ENCODE results near the gene SLC44A3. TPM values are rescaled to one million over a fixed set of nuclear protein-coding genes. Genes with fewer than 3 reads are reported as not detected.

SLC44A3 gene
- total RNA-seq, 1 donor from 2014 or later, result 70.4 TPM

DNA sequence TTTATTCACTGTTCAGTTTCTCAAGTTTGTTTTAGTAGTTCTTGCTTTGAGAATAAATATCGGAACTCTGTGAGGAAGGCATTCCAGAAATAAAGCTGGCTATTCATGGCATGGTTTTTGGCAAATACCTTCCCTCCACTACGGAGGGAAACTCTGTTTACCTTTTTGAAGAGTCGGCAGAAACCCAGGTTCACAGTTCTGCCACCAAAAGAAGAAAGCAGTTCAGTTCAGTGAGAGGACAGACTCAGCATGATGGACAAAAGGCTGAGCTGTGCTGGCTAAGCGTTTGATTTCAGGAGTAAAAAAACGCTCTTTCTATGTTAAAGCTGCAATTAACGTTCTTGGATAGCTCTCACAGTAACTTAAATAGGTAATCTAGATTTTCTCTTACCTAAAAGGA is 64.3 kb downstream of the SLC44A3 start:
- Mint-ChIP-seq H3K36me3 (ENCODE audit: insufficient read depth) (peaks cover 25% of the 10 kb centered on the region), H3K27ac (peak overlapping the region; percentile 82), H3K4me1 (ENCODE audit: low read depth) (peaks cover 19% of the 10 kb centered on the region), H3K9me3 (ENCODE audit: low read depth) (no peaks in the 10 kb centered on the region), H3K27me3 (no peaks in the 10 kb centered on the region), H3K4me3 (ENCODE audit: low read depth) (no peak overlapping the region)
- DNase-seq (ENCODE audit: low spot score, unreplicated experiment), result no peak
- TF ChIP-seq, protein P1, sequence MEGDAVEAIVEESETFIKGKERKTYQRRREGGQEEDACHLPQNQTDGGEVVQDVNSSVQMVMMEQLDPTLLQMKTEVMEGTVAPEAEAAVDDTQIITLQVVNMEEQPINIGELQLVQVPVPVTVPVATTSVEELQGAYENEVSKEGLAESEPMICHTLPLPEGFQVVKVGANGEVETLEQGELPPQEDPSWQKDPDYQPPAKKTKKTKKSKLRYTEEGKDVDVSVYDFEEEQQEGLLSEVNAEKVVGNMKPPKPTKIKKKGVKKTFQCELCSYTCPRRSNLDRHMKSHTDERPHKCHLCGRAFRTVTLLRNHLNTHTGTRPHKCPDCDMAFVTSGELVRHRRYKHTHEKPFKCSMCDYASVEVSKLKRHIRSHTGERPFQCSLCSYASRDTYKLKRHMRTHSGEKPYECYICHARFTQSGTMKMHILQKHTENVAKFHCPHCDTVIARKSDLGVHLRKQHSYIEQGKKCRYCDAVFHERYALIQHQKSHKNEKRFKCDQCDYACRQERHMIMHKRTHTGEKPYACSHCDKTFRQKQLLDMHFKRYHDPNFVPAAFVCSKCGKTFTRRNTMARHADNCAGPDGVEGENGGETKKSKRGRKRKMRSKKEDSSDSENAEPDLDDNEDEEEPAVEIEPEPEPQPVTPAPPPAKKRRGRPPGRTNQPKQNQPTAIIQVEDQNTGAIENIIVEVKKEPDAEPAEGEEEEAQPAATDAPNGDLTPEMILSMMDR (IDR thresholded peaks at IDR 0.05; ENCODE audit: unreplicated experiment), result no peak

DNA sequence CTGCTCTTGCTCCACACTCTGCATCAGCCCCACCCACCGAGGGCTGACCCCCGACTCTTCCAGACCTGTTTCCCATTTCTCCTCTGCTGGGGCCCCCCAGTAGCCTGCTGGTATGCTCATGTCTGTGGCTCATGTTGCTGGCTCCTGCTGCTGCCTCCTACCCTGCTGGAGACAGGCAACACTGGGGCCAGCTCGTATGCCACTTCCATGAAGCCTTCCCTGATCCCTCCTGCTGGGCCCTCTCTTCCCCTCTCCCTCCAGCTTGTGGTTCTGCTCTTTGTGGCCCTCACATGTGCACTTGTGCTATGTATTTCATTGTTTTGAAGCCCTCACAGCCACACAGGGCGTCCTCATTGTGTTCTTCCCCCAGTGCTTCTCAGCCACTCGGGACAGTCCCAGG is 66.2 kb downstream of the SLC44A3 start:
- no peak for DNase-seq (ENCODE audit: low spot score, unreplicated experiment)
- H3K4me1 Mint-ChIP-seq (ENCODE audit: low read depth), result peaks cover 19% of the 10 kb centered on the region
- peaks cover 22% of the 10 kb centered on the region for H3K36me3 Mint-ChIP-seq (ENCODE audit: insufficient read depth)
- no peaks in the 10 kb centered on the region for H3K9me3 Mint-ChIP-seq (ENCODE audit: low read depth)
- H3K4me3 Mint-ChIP-seq (ENCODE audit: low read depth), result no peak overlapping the region
- no peaks in the 10 kb centered on the region for H3K27me3 Mint-ChIP-seq
- TF ChIP-seq, protein P1 (IDR thresholded peaks at IDR 0.05; ENCODE audit: unreplicated experiment), result no peak
- H3K27ac Mint-ChIP-seq, result no peak overlapping the region

DNA sequence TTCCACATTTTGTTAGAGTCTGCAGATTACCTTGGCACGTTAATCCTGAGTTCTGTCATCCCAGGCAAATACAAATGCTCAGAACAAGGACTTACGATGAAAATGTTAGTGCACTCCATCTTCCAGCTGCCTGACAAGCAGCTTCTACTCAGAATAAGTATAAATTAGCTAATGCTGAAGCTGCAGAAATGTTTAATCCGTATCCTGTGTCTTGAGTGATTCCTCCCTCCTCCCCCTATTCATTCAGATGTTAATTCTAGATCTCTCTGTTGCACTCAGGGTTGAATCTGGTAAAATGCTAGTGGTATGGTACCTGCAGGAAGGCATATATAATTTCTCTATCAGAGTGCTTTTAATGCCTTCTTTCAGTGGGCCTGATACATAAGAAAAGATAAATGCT is 66.9 kb downstream of the SLC44A3 start:
- no peak overlapping the region for H3K27ac Mint-ChIP-seq
- DNase-seq (ENCODE audit: low spot score, unreplicated experiment), result no peak
- peaks cover 24% of the 10 kb centered on the region for H3K36me3 Mint-ChIP-seq (ENCODE audit: insufficient read depth)
- no peaks in the 10 kb centered on the region for H3K9me3 Mint-ChIP-seq (ENCODE audit: low read depth)
- no peak overlapping the region for H3K4me3 Mint-ChIP-seq (ENCODE audit: low read depth)
- no peaks in the 10 kb centered on the region for H3K27me3 Mint-ChIP-seq
- H3K4me1 Mint-ChIP-seq (ENCODE audit: low read depth), result peaks cover 19% of the 10 kb centered on the region
- TF ChIP-seq, protein P1 (IDR thresholded peaks at IDR 0.05; ENCODE audit: unreplicated experiment), result no peak

DNA sequence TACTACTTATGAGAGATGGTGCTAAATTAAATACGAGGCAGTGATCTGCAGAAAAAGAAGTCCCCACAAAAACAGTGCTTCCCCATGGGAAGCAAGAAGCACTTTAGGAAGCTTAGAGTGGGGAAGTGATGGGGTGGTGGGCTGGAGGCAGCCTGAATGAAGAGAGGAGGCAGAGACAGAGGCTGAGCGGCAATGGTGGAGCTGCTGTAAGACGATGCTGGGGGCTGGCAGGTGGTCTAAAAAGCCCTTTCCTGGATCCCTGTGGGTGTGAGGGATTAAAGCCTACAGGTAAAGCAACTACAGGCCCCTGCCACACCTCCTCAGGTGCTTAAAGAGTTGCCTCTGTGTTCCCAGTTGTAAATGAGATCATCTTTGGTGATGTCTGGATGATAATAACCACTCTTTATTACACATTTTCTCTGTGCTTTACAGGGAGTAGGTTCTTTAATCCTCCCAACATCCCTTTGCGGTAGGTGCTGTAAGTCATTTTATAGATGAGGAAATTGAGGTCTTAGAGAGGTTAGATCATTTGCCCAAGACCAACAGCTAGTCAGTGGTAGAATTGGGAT is 67.5 kb downstream of the SLC44A3 start:
- Mint-ChIP-seq H3K27me3 (no peaks in the 10 kb centered on the region), H3K4me3 (ENCODE audit: low read depth) (no peak overlapping the region), H3K4me1 (ENCODE audit: low read depth) (peaks cover 16% of the 10 kb centered on the region), H3K27ac (no peak overlapping the region), H3K9me3 (ENCODE audit: low read depth) (no peaks in the 10 kb centered on the region), H3K36me3 (ENCODE audit: insufficient read depth) (peaks cover 23% of the 10 kb centered on the region)
- TF ChIP-seq, protein P1 (IDR thresholded peaks at IDR 0.05; ENCODE audit: unreplicated experiment), result no peak
- DNase-seq (ENCODE audit: low spot score, unreplicated experiment), result no peak

DNA sequence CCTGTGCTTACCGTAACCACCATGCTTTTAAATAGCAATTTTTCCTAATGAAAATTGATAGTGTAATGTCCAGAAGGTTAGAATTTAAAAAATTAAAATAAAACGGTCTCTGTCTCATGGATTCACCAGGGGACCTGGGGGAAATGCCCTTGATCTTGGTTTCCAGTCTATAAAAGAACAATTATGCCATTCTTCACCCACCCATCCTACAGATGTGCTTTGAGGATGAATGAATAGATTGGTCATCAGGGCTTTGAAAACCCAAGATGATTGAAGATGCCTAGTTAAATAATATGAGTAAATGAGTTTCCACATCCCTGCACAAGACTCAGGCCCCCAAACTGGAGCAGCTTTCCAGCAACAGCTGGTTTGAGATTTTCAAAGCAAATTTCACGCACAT is 68.0 kb downstream of the SLC44A3 start:
- TF ChIP-seq, protein P1 (IDR thresholded peaks at IDR 0.05; ENCODE audit: unreplicated experiment), result no peak
- H3K36me3 Mint-ChIP-seq (ENCODE audit: insufficient read depth), result peaks cover 21% of the 10 kb centered on the region
- H3K27me3 Mint-ChIP-seq, result no peaks in the 10 kb centered on the region
- H3K4me1 Mint-ChIP-seq (ENCODE audit: low read depth), result peaks cover 12% of the 10 kb centered on the region
- no peaks in the 10 kb centered on the region for H3K9me3 Mint-ChIP-seq (ENCODE audit: low read depth)
- H3K4me3 Mint-ChIP-seq (ENCODE audit: low read depth), result no peak overlapping the region
- no peak overlapping the region for H3K27ac Mint-ChIP-seq
- DNase-seq (ENCODE audit: low spot score, unreplicated experiment), result no peak
